GM23338 (cell line): ENCODE measurements around the gene TMTC2. TPM values are rescaled to one million over a fixed set of nuclear protein-coding genes. Genes with fewer than 3 reads are reported as not detected.

Experiments used
- ATAC-seq: fragments of 200-7000 bp; cut with Tn5 transposase; 3 replicates; pipeline ENCODE4 v1.9.1; 2020
- DNase-seq: peaks from one replicate; pipeline ENCODE4 v3.0.0-alpha.2; 2015; ENCODE audit warnings: low spot score
- H2AFZ ChIP-seq: fragments of 200-600 bp; sonication (generic); 2 replicates; pipeline ENCODE4 v1.8.0; 2016; ENCODE audit warnings: antibody characterized with exemption, mild to moderate bottlenecking, moderate library complexity
- H3F3A ChIP-seq: fragments of 200-600 bp; sonication (generic); replicated peaks from 2 replicates; pipeline ENCODE4 v1.8.0; 2017; ENCODE audit warnings: antibody characterized with exemption, mixed run types, low read depth
- H3K27ac ChIP-seq: fragments of 200-600 bp; sonication (generic); 2 replicates; pipeline ENCODE4 v1.6.1; 2016; ENCODE audit warnings: low read depth
- H3K27me3 ChIP-seq: fragments of 200-600 bp; sonication (generic); 2 replicates; pipeline ENCODE4 v1.8.0; 2016; ENCODE audit warnings: mild to moderate bottlenecking, mixed run types, moderate library complexity; ENCODE audit not compliant: insufficient read depth
- H3K36me3 ChIP-seq: fragments of 200-600 bp; sonication (generic); 2 replicates; pipeline ENCODE4 v1.8.0; 2016; ENCODE audit warnings: mild to moderate bottlenecking; ENCODE audit not compliant: insufficient read depth
- H3K4me1 ChIP-seq: fragments of 200-600 bp; sonication (generic); 2 replicates; pipeline ENCODE4 v1.8.0; 2016; ENCODE audit warnings: mild to moderate bottlenecking, moderate library complexity; ENCODE audit not compliant: insufficient read depth
- H3K4me2 ChIP-seq: fragments of 200-600 bp; sonication (generic); 2 replicates; pipeline ENCODE4 v1.7.1; 2017; ENCODE audit warnings: mixed run types
- H3K4me3 ChIP-seq: fragments of 200-600 bp; sonication (generic); 2 replicates; pipeline ENCODE4 v1.6.1; 2016; ENCODE audit warnings: mixed run types
- H3K79me2 ChIP-seq: fragments of 200-600 bp; sonication (generic); replicated peaks from 2 replicates; pipeline ENCODE4 v1.8.0; 2017; ENCODE audit warnings: mild to moderate bottlenecking; ENCODE audit not compliant: insufficient read depth
- H3K9me2 ChIP-seq: fragments of 200-600 bp; sonication (generic); 2 replicates; pipeline ENCODE4 v1.8.0; 2017; ENCODE audit not compliant: insufficient read depth
- H4K20me1 ChIP-seq: fragments of 200-600 bp; sonication (generic); replicated peaks from 2 replicates; pipeline ENCODE4 v1.8.0; 2017; ENCODE audit warnings: mild to moderate bottlenecking; ENCODE audit not compliant: insufficient read depth
- H3K27ac Mint-ChIP-seq: 2 replicates; pipeline ENCODE4 v1.8.0; 2020; ENCODE audit warnings: inconsistent platforms, mild to moderate bottlenecking, moderate library complexity, mixed read lengths
- H3K27me3 Mint-ChIP-seq: 3 replicates; pipeline ENCODE4 v1.8.0; 2022; ENCODE audit warnings: low read depth, mild to moderate bottlenecking, moderate library complexity, mixed read lengths, inconsistent platforms; ENCODE audit not compliant: insufficient read depth, poor library complexity
- H3K36me3 Mint-ChIP-seq: 3 replicates; pipeline ENCODE4 v1.8.0; 2021; ENCODE audit warnings: low read depth, mild to moderate bottlenecking, inconsistent platforms, moderate library complexity, mixed read lengths
- H3K4me1 Mint-ChIP-seq: 3 replicates; pipeline ENCODE4 v1.8.0; 2020; ENCODE audit warnings: mild to moderate bottlenecking, inconsistent platforms, mixed read lengths
- H3K4me3 Mint-ChIP-seq: 3 replicates; pipeline ENCODE4 v1.8.0; 2021; ENCODE audit warnings: moderate library complexity, mild to moderate bottlenecking, inconsistent platforms, mixed read lengths
- H3K9me3 Mint-ChIP-seq: 3 replicates; pipeline ENCODE4 v1.8.0; 2020; ENCODE audit warnings: moderate library complexity, mild to moderate bottlenecking, inconsistent platforms, mixed read lengths
- CREB1 ChIP-seq: fragments of 250-450 bp; sonication (Bioruptor Pico); IDR thresholded peaks from 2 replicates; pipeline ENCODE4 v1.5.0; 2020; ENCODE audit warnings: low read depth, mild to moderate bottlenecking, moderate library complexity
- EZH2 ChIP-seq: fragments of 200-600 bp; sonication (generic); IDR thresholded peaks from one replicate; pipeline ENCODE4 v1.8.0; 2017; ENCODE audit warnings: antibody characterized with exemption, mild to moderate bottlenecking, low read depth; ENCODE audit not compliant: unreplicated experiment
- EZH2phosphoT487 ChIP-seq: fragments of 200-600 bp; sonication (generic); IDR thresholded peaks from one replicate; pipeline ENCODE4 v1.8.1; 2018; ENCODE audit warnings: antibody characterized with exemption; ENCODE audit not compliant: unreplicated experiment
- JUNB ChIP-seq: IDR thresholded peaks from one replicate; pipeline ENCODE4 v1.6.1; 2016; ENCODE audit warnings: antibody characterized with exemption; ENCODE audit not compliant: unreplicated experiment
- NANOG ChIP-seq: IDR thresholded peaks from 2 replicates; pipeline ENCODE4 v1.6.1; 2016; ENCODE audit warnings: antibody characterized with exemption, borderline replicate concordance
- POLR2AphosphoS5 ChIP-seq: IDR thresholded peaks from 2 replicates; pipeline ENCODE4 v1.6.1; 2016; ENCODE audit warnings: antibody characterized with exemption, low read depth
- STAT1 ChIP-seq: IDR thresholded peaks from one replicate; pipeline ENCODE4 v1.6.1; 2016; ENCODE audit warnings: antibody characterized with exemption; ENCODE audit not compliant: unreplicated experiment
- ZNF114 ChIP-seq: fragments of 250-450 bp; sonication (Bioruptor Pico); IDR thresholded peaks from 2 replicates; pipeline ENCODE4 v1.5.0; 2020; ENCODE audit warnings: mild to moderate bottlenecking, moderate library complexity
- ZNF331 ChIP-seq: fragments of 250-450 bp; sonication (Bioruptor Pico); IDR thresholded peaks from 2 replicates; pipeline ENCODE4 v1.5.0; 2020; ENCODE audit warnings: low read depth, mild to moderate bottlenecking, moderate library complexity
- polyA plus RNA-seq: library from polyadenylated mRNA; unstranded; fragments of >200 nt; fragmentation: Nextera tagmentation; extraction: Ambion mirVana; gene quantifications from 2 replicates; pipeline ENCODE4 v1.2.1, GENCODE V29; 2016
- total RNA-seq: library from RNA; depleted of rRNA; stranded (reverse); fragments of >200 nt; shearing (Covaris generic); gene quantifications from 2 replicates; pipeline ENCODE4 v1.2.3, GENCODE V29; 2014
- TF ChIP-seq, protein P1 (sequence below): IDR thresholded peaks from 2 replicates; pipeline ENCODE4 v1.6.1; 2016; ENCODE audit warnings: antibody characterized with exemption
- TF ChIP-seq, protein P2 (sequence below), 2 experiments: fragments of 200-600 bp in 1 of 2; sonication (generic) in 1 of 2; conservative IDR thresholded peaks; 2 replicates each; pipeline versions ENCODE4 v1.5.1 to v1.6.1; 2016 to 2017; ENCODE audit warnings: antibody characterized with exemption in 2 of 2, low read depth in 2 of 2, mild to moderate bottlenecking in 2 of 2, moderate library complexity in 1 of 2
- TF ChIP-seq, protein P3 (sequence below): IDR thresholded peaks from one replicate; pipeline ENCODE4 v1.6.1; 2018; ENCODE audit warnings: antibody characterized with exemption; ENCODE audit not compliant: unreplicated experiment
- TF ChIP-seq, protein P4 (sequence below): fragments of 250-450 bp; sonication (Bioruptor Pico); IDR thresholded peaks from 2 replicates; pipeline ENCODE4 v1.5.0; 2020; ENCODE audit warnings: mild to moderate bottlenecking, moderate library complexity

Gene TMTC2
- total and polyA plus RNA-seq, 2 experiments from 2014 or later: 0.57 to 6.5 TPM

DNA sequence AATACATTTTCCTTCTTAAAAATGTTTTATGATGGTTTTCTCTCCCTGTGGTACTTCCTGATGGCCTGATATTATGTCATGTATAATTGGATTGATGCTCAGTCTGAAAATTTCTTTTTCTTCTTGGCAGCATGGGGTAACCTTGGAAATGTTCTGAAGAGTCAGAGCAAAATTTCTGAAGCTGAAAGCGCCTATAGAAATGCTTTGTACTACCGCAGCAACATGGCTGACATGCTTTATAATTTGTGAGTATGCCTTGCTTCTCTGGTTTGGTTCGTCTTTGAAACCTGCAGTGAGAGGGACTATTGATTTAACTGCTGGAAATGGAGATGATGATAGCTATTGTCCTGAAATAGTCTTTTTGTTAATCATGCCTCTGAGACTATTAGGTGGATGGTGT, 243.6 kb downstream of the TMTC2 start:
- H3F3A ChIP-seq: no peaks in the 10 kb centered on the region
- H3K27ac ChIP-seq: no peak overlapping the region
- no peak overlapping the region for H3K4me3 ChIP-seq
- H2AFZ ChIP-seq: no peak overlapping the region
- no peak overlapping the region for H3K27ac Mint-ChIP-seq
- no peaks in the 10 kb centered on the region for H3K36me3 ChIP-seq
- no peaks in the 10 kb centered on the region for H3K9me2 ChIP-seq
- ATAC-seq (no peak), DNase-seq (no peak)
- H3K4me1 ChIP-seq: no peaks in the 10 kb centered on the region; the same call in 1 of the 2 replicates
- no peaks in the 10 kb centered on the region for H3K27me3 Mint-ChIP-seq
- H3K27me3 ChIP-seq: no peaks in the 10 kb centered on the region
- H3K4me3 Mint-ChIP-seq: no peak overlapping the region
- H3K9me3 Mint-ChIP-seq: no peaks in the 10 kb centered on the region
- H3K4me1 Mint-ChIP-seq: peaks cover 26% of the 10 kb centered on the region
- H3K4me2 ChIP-seq: no peak overlapping the region
- no peaks in the 10 kb centered on the region for H4K20me1 ChIP-seq
- H3K79me2 ChIP-seq: no peaks in the 10 kb centered on the region
- no peaks in the 10 kb centered on the region for H3K36me3 Mint-ChIP-seq
- TF ChIP-seq, protein P1, sequence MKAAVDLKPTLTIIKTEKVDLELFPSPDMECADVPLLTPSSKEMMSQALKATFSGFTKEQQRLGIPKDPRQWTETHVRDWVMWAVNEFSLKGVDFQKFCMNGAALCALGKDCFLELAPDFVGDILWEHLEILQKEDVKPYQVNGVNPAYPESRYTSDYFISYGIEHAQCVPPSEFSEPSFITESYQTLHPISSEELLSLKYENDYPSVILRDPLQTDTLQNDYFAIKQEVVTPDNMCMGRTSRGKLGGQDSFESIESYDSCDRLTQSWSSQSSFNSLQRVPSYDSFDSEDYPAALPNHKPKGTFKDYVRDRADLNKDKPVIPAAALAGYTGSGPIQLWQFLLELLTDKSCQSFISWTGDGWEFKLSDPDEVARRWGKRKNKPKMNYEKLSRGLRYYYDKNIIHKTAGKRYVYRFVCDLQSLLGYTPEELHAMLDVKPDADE: no peak
- no peak for TF ChIP-seq ZNF331 (CRISPR knock-in tag)
- TF ChIP-seq, protein P2, sequence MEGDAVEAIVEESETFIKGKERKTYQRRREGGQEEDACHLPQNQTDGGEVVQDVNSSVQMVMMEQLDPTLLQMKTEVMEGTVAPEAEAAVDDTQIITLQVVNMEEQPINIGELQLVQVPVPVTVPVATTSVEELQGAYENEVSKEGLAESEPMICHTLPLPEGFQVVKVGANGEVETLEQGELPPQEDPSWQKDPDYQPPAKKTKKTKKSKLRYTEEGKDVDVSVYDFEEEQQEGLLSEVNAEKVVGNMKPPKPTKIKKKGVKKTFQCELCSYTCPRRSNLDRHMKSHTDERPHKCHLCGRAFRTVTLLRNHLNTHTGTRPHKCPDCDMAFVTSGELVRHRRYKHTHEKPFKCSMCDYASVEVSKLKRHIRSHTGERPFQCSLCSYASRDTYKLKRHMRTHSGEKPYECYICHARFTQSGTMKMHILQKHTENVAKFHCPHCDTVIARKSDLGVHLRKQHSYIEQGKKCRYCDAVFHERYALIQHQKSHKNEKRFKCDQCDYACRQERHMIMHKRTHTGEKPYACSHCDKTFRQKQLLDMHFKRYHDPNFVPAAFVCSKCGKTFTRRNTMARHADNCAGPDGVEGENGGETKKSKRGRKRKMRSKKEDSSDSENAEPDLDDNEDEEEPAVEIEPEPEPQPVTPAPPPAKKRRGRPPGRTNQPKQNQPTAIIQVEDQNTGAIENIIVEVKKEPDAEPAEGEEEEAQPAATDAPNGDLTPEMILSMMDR (conservative IDR thresholded peaks at IDR 0.05; ENCODE audit: low read depth in 2 of 2): no peak
- TF ChIP-seq JUNB: no peak
- TF ChIP-seq EZH2: no peak
- TF ChIP-seq NANOG: no peak
- no peak for TF ChIP-seq CREB1 (CRISPR knock-in tag)
- TF ChIP-seq STAT1: no peak
- TF ChIP-seq POLR2AphosphoS5: no peak
- TF ChIP-seq, protein P3, sequence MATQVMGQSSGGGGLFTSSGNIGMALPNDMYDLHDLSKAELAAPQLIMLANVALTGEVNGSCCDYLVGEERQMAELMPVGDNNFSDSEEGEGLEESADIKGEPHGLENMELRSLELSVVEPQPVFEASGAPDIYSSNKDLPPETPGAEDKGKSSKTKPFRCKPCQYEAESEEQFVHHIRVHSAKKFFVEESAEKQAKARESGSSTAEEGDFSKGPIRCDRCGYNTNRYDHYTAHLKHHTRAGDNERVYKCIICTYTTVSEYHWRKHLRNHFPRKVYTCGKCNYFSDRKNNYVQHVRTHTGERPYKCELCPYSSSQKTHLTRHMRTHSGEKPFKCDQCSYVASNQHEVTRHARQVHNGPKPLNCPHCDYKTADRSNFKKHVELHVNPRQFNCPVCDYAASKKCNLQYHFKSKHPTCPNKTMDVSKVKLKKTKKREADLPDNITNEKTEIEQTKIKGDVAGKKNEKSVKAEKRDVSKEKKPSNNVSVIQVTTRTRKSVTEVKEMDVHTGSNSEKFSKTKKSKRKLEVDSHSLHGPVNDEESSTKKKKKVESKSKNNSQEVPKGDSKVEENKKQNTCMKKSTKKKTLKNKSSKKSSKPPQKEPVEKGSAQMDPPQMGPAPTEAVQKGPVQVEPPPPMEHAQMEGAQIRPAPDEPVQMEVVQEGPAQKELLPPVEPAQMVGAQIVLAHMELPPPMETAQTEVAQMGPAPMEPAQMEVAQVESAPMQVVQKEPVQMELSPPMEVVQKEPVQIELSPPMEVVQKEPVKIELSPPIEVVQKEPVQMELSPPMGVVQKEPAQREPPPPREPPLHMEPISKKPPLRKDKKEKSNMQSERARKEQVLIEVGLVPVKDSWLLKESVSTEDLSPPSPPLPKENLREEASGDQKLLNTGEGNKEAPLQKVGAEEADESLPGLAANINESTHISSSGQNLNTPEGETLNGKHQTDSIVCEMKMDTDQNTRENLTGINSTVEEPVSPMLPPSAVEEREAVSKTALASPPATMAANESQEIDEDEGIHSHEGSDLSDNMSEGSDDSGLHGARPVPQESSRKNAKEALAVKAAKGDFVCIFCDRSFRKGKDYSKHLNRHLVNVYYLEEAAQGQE: no peak
- no peak for TF ChIP-seq ZNF114 (CRISPR knock-in tag)
- TF ChIP-seq, protein P4, sequence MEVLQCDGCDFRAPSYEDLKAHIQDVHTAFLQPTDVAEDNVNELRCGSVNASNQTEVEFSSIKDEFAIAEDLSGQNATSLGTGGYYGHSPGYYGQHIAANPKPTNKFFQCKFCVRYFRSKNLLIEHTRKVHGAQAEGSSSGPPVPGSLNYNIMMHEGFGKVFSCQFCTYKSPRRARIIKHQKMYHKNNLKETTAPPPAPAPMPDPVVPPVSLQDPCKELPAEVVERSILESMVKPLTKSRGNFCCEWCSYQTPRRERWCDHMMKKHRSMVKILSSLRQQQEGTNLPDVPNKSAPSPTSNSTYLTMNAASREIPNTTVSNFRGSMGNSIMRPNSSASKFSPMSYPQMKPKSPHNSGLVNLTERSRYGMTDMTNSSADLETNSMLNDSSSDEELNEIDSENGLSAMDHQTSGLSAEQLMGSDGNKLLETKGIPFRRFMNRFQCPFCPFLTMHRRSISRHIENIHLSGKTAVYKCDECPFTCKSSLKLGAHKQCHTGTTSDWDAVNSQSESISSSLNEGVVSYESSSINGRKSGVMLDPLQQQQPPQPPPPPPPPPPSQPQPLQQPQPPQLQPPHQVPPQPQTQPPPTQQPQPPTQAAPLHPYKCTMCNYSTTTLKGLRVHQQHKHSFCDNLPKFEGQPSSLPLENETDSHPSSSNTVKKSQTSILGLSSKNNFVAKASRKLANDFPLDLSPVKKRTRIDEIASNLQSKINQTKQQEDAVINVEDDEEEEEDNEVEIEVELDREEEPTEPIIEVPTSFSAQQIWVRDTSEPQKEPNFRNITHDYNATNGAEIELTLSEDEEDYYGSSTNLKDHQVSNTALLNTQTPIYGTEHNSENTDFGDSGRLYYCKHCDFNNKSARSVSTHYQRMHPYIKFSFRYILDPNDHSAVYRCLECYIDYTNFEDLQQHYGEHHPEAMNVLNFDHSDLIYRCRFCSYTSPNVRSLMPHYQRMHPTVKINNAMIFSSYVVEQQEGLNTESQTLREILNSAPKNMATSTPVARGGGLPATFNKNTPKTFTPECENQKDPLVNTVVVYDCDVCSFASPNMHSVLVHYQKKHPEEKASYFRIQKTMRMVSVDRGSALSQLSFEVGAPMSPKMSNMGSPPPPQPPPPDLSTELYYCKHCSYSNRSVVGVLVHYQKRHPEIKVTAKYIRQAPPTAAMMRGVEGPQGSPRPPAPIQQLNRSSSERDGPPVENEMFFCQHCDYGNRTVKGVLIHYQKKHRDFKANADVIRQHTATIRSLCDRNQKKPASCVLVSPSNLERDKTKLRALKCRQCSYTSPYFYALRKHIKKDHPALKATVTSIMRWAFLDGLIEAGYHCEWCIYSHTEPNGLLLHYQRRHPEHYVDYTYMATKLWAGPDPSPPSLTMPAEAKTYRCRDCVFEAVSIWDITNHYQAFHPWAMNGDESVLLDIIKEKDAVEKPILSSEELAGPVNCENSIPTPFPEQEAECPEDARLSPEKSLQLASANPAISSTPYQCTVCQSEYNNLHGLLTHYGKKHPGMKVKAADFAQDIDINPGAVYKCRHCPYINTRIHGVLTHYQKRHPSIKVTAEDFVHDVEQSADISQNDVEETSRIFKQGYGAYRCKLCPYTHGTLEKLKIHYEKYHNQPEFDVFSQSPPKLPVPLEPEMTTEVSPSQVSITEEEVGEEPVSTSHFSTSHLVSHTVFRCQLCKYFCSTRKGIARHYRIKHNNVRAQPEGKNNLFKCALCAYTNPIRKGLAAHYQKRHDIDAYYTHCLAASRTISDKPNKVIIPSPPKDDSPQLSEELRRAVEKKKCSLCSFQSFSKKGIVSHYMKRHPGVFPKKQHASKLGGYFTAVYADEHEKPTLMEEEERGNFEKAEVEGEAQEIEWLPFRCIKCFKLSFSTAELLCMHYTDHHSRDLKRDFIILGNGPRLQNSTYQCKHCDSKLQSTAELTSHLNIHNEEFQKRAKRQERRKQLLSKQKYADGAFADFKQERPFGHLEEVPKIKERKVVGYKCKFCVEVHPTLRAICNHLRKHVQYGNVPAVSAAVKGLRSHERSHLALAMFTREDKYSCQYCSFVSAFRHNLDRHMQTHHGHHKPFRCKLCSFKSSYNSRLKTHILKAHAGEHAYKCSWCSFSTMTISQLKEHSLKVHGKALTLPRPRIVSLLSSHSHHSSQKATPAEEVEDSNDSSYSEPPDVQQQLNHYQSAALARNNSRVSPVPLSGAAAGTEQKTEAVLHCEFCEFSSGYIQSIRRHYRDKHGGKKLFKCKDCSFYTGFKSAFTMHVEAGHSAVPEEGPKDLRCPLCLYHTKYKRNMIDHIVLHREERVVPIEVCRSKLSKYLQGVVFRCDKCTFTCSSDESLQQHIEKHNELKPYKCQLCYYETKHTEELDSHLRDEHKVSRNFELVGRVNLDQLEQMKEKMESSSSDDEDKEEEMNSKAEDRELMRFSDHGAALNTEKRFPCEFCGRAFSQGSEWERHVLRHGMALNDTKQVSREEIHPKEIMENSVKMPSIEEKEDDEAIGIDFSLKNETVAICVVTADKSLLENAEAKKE (CRISPR knock-in tag): no peak
- TF ChIP-seq EZH2phosphoT487: no peak
